Medulla oblongata (tissue), 1 donor: Measurements from ENCODE around the gene KLRC2.
"Not testable (repeated sequence)": the region's sequence is repeated elsewhere in the genome, so short reads cannot be mapped to it uniquely, and the experiment has no call there.

Source experiments
- DNase-seq: peaks from one replicate; pipeline ENCODE4 v3.0.0-alpha.2; 2015; ENCODE audit errors: extremely low spot score

Gene KLRC2

GRCh38 chr12:10405294-10405693 lies 30.5 kb downstream of the KLRC2 start:
- no peak for DNase-seq

- DNase-seq = no peak
Measured at GRCh38 chr12:10404798-10405197, 31.0 kb downstream of the KLRC2 start.

GRCh38 chr12:10400829-10401228 lies 35.0 kb downstream of the KLRC2 start:
- no peak for DNase-seq

GRCh38 chr12:10398168-10398567 lies 37.6 kb downstream of the KLRC2 start:
- DNase-seq = no peak

GRCh38 chr12:10397296-10397695 lies 38.5 kb downstream of the KLRC2 start:
- no peak for DNase-seq

- not testable (repeated sequence) for DNase-seq
Measured at GRCh38 chr12:10396176-10396575, 39.6 kb downstream of the KLRC2 start.

GRCh38 chr12:10395390-10395998 lies 40.3 kb downstream of the KLRC2 start:
- DNase-seq = peak; percentile 54

GRCh38 chr12:10394531-10395152 lies 41.2 kb downstream of the KLRC2 start:
- not testable (repeated sequence) for DNase-seq

- DNase-seq = no peak
Measured at GRCh38 chr12:10393291-10393690, 42.5 kb downstream of the KLRC2 start.

GRCh38 chr12:10392394-10392930 lies 43.3 kb downstream of the KLRC2 start:
- DNase-seq = peak; percentile 69

GRCh38 chr12:10390991-10391390 lies 44.8 kb downstream of the KLRC2 start:
- DNase-seq = not testable (repeated sequence)

- no peak for DNase-seq
Measured at GRCh38 chr12:10389904-10390303, 45.9 kb downstream of the KLRC2 start, which contains the start of gene KLRK1. Gene KLRK1, minus strand, starts transcription at chr12:10390041. Its CDS starts 1,231 bp downstream, at chr12:10388810.

GRCh38 chr12:10388624-10389413 lies 47.0 kb downstream of the KLRC2 start:
- no peak for DNase-seq

- not testable (repeated sequence) for DNase-seq
Measured at GRCh38 chr12:10387498-10387897, 48.3 kb downstream of the KLRC2 start.

GRCh38 chr12:10386857-10387256 lies 49.0 kb downstream of the KLRC2 start:
- DNase-seq = no peak

GRCh38 chr12:10385166-10385613 lies 50.6 kb downstream of the KLRC2 start:
- no peak for DNase-seq

- no peak for DNase-seq
Measured at GRCh38 chr12:10384191-10384590, 51.6 kb downstream of the KLRC2 start.

GRCh38 chr12:10381928-10382628 lies 53.7 kb downstream of the KLRC2 start:
- DNase-seq = no peak
